HG03039 (cell line): ENCODE data around the gene DENND1B.

ENCODE experiments used
- ATAC-seq: cut with Tn5 transposase; IDR thresholded peaks from one replicate; pipeline ENCODE4 v1.9.1; 2021; ENCODE audit warnings: mild to moderate bottlenecking, moderate library complexity; ENCODE audit not compliant: unreplicated experiment

DENND1B gene

GRCh38 chr1:197686702-197687355 lies 88.5 kb downstream of the DENND1B start:
- no peak for ATAC-seq

- no peak for ATAC-seq
Observed at GRCh38 chr1:197686231-197686630, 89.0 kb downstream of the DENND1B start.

- ATAC-seq = no peak
Observed at GRCh38 chr1:197685785-197686184, 89.5 kb downstream of the DENND1B start.

GRCh38 chr1:197683895-197684553 lies 91.3 kb downstream of the DENND1B start:
- ATAC-seq = no peak

GRCh38 chr1:197683280-197683679 lies 92.0 kb downstream of the DENND1B start:
- ATAC-seq = no peak

GRCh38 chr1:197680311-197680710 lies 95.0 kb downstream of the DENND1B start:
- no peak for ATAC-seq

GRCh38 chr1:197677752-197678295 lies 97.5 kb downstream of the DENND1B start:
- ATAC-seq = no peak

GRCh38 chr1:197677313-197677712 lies 98.0 kb downstream of the DENND1B start:
- no peak for ATAC-seq

GRCh38 chr1:197675583-197676208 lies 99.6 kb downstream of the DENND1B start:
- ATAC-seq = no peak

- ATAC-seq = no peak
Observed at GRCh38 chr1:197674286-197674685, 101.0 kb downstream of the DENND1B start.

- no peak for ATAC-seq
Observed at GRCh38 chr1:197673292-197673691, 102.0 kb downstream of the DENND1B start.

GRCh38 chr1:197672347-197672746 lies 102.9 kb downstream of the DENND1B start:
- ATAC-seq = no peak

GRCh38 chr1:197671920-197672319 lies 103.4 kb downstream of the DENND1B start:
- no peak for ATAC-seq

- ATAC-seq = no peak
Observed at GRCh38 chr1:197671140-197671539, 104.1 kb downstream of the DENND1B start.

GRCh38 chr1:197666769-197667285 lies 108.5 kb downstream of the DENND1B start:
- ATAC-seq = no peak

GRCh38 chr1:197664391-197664790 lies 110.9 kb downstream of the DENND1B start:
- no peak for ATAC-seq

- ATAC-seq = no peak
Observed at GRCh38 chr1:197663162-197663953, 111.9 kb downstream of the DENND1B start.

GRCh38 chr1:197660389-197660788 lies 114.9 kb downstream of the DENND1B start:
- ATAC-seq = no peak

- ATAC-seq = no peak
Observed at GRCh38 chr1:197659171-197659570, 116.1 kb downstream of the DENND1B start.

- no peak for ATAC-seq
Observed at GRCh38 chr1:197649188-197649587, 126.1 kb downstream of the DENND1B start.

- no peak for ATAC-seq
Observed at GRCh38 chr1:197638316-197638715, 137.0 kb downstream of the DENND1B start.
